HepG2 (cell line): Measurements from ENCODE around the gene MXD1. TPM values are rescaled to one million over a fixed set of nuclear protein-coding genes. Genes with fewer than 3 reads are reported as not detected.

Source experiments
- ARHGAP35 ChIP-seq: sonication (generic); formaldehyde crosslinking; IDR thresholded peaks from 2 replicates; pipeline ENCODE4 v1.9.0; 2022; ENCODE audit warnings: mild to moderate bottlenecking, inconsistent platforms, moderate library complexity, missing genetic modification reagents, borderline replicate concordance
- ATF5 ChIP-seq: sonication (generic); formaldehyde crosslinking; IDR thresholded peaks from 2 replicates; pipeline ENCODE4 v1.4.0; 2020; ENCODE audit warnings: mild to moderate bottlenecking, low read depth, missing genetic modification reagents
- ETV6 ChIP-seq: sonication (generic); formaldehyde crosslinking; conservative IDR thresholded peaks from 2 replicates; pipeline ENCODE4 v1.4.0; 2020; ENCODE audit warnings: missing genetic modification reagents
- MAF1 ChIP-seq: sonication (generic); formaldehyde crosslinking; IDR thresholded peaks from 2 replicates; pipeline ENCODE4 v1.5.0; 2020; ENCODE audit warnings: missing genetic modification reagents, borderline replicate concordance
- MTF2 ChIP-seq: sonication (generic); formaldehyde crosslinking; IDR thresholded peaks from 2 replicates; pipeline ENCODE4 v1.5.0; 2020; ENCODE audit warnings: missing genetic modification reagents, borderline replicate concordance
- NFIC ChIP-seq: IDR thresholded peaks from 2 replicates; pipeline ENCODE4 v1.6.1; 2012; ENCODE audit warnings: mild to moderate bottlenecking, low read length, inconsistent platforms
- REL ChIP-seq: sonication (generic); formaldehyde crosslinking; conservative IDR thresholded peaks from 2 replicates; pipeline ENCODE4 v1.8.0; 2022; ENCODE audit warnings: mild to moderate bottlenecking, missing genetic modification reagents, moderate library complexity
- SIX1 ChIP-seq: sonication (generic); formaldehyde crosslinking; IDR thresholded peaks from 2 replicates; pipeline ENCODE4 v1.4.0; 2020; ENCODE audit warnings: missing genetic modification reagents, borderline replicate concordance
- SP1 ChIP-seq, 2 experiments: fragments of 450-650 bp in 1 of 2; sonication (generic) in 1 of 2; formaldehyde crosslinking in 1 of 2; IDR thresholded peaks; 2 replicates each; pipeline versions ENCODE4 v1.4.0 to v1.6.1; 2016 to 2020; ENCODE audit warnings: missing genetic modification reagents in 1 of 2
- ZBED4 ChIP-seq: sonication (generic); formaldehyde crosslinking; IDR thresholded peaks from 2 replicates; pipeline ENCODE4 v1.4.0; 2020; ENCODE audit warnings: missing genetic modification reagents, borderline replicate concordance
- ZFP90 ChIP-seq: sonication (generic); formaldehyde crosslinking; IDR thresholded peaks from 2 replicates; pipeline ENCODE4 v1.8.0; 2022; ENCODE audit warnings: missing genetic modification reagents, mild to moderate bottlenecking, inconsistent platforms, borderline replicate concordance
- ZMAT3 ChIP-seq: sonication (generic); formaldehyde crosslinking; conservative IDR thresholded peaks from 2 replicates; pipeline ENCODE4 v1.7.0; 2021; ENCODE audit warnings: missing genetic modification reagents
- ZNF354B ChIP-seq: sonication (generic); formaldehyde crosslinking; IDR thresholded peaks from 2 replicates; pipeline ENCODE4 v1.8.0; 2022; ENCODE audit warnings: mild to moderate bottlenecking, missing genetic modification reagents
- ZNF629 ChIP-seq: sonication (generic); formaldehyde crosslinking; conservative IDR thresholded peaks from 2 replicates; pipeline ENCODE4 v1.5.0; 2020; ENCODE audit warnings: missing genetic modification reagents
- ZNF713 ChIP-seq: sonication (generic); formaldehyde crosslinking; IDR thresholded peaks from 2 replicates; pipeline ENCODE4 v1.4.0; 2020; ENCODE audit warnings: mild to moderate bottlenecking, missing genetic modification reagents
- ZNF737 ChIP-seq: sonication (generic); formaldehyde crosslinking; IDR thresholded peaks from 2 replicates; pipeline ENCODE4 v1.5.0; 2020; ENCODE audit warnings: missing genetic modification reagents, mild to moderate bottlenecking, borderline replicate concordance
- polyA plus RNA-seq, 8 experiments: library from polyadenylated mRNA; depleted of rRNA in 3 of 8; stranded (reverse) in 7 of 8; unstranded in 1 of 8; fragments of >200 nt; fragmentation: Illumina TruSeq in 4 of 8; extraction: Trizol in 4 of 8; gene quantifications; 2 replicates each; pipeline versions ENCODE4 v1.2.1 to v1.2.3, GENCODE V29; 2011 to 2016; ENCODE audit warnings: low read depth in 4 of 8, missing spikeins in 1 of 8, mixed read lengths in 1 of 8; ENCODE audit not compliant: insufficient read depth in 1 of 8
- total RNA-seq, 5 experiments: library from RNA; depleted of rRNA; stranded (reverse); fragments of >200 nt; fragmentation: Illumina TruSeq; extraction: Trizol; gene quantifications; 2 replicates each; pipeline ENCODE4 v1.2.3, GENCODE V29; 2016; ENCODE audit warnings: low read depth in 1 of 5
- TF ChIP-seq, protein P1 (sequence below): sonication (generic); formaldehyde crosslinking; IDR thresholded peaks from 2 replicates; pipeline ENCODE4 v1.9.0; 2022; ENCODE audit warnings: low read depth, missing genetic modification reagents
- TF ChIP-seq, protein P2 (sequence below): IDR thresholded peaks from 2 replicates; pipeline ENCODE4 v1.6.1; 2016; ENCODE audit warnings: mild to moderate bottlenecking, missing biosample characterization, missing genetic modification reagents
- TF ChIP-seq, protein P3 (sequence below): sonication (generic); formaldehyde crosslinking; IDR thresholded peaks from 2 replicates; pipeline ENCODE4 v1.4.0; 2020; ENCODE audit warnings: missing genetic modification reagents

MXD1 gene
- total and polyA plus RNA-seq, 2 of the 13 experiments (the other 11 are each of a cell fraction or from before 2014, with no cell fraction given): 6.4 to 14.9 TPM

- peak; percentile 85 for TF ChIP-seq NFIC
- no peak for TF ChIP-seq MTF2
- TF ChIP-seq ZMAT3: peak; percentile 92
- peak; percentile 84 for TF ChIP-seq ARHGAP35 (CRISPR knock-in tag)
- peak; percentile 88 for TF ChIP-seq ZFP90 (CRISPR knock-in tag)
- TF ChIP-seq ETV6 (CRISPR knock-in tag): peak; percentile 97
- TF ChIP-seq ATF5: no peak
- TF ChIP-seq REL (CRISPR knock-in tag): no peak
- TF ChIP-seq, protein P1, sequence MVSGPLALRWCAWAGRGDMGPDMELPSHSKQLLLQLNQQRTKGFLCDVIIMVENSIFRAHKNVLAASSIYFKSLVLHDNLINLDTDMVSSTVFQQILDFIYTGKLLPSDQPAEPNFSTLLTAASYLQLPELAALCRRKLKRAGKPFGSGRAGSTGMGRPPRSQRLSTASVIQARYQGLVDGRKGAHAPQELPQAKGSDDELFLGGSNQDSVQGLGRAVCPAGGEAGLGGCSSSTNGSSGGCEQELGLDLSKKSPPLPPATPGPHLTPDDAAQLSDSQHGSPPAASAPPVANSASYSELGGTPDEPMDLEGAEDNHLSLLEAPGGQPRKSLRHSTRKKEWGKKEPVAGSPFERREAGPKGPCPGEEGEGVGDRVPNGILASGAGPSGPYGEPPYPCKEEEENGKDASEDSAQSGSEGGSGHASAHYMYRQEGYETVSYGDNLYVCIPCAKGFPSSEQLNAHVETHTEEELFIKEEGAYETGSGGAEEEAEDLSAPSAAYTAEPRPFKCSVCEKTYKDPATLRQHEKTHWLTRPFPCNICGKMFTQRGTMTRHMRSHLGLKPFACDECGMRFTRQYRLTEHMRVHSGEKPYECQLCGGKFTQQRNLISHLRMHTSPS (CRISPR knock-in tag): no peak
- TF ChIP-seq ZNF354B (CRISPR knock-in tag): 0 out of 2 replicates have a peak, but pooled peaks have one; percentile 80
- TF ChIP-seq, protein P2, sequence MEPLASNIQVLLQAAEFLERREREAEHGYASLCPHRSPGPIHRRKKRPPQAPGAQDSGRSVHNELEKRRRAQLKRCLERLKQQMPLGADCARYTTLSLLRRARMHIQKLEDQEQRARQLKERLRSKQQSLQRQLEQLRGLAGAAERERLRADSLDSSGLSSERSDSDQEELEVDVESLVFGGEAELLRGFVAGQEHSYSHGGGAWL: peak; percentile 94; the same call in 1 of the 2 replicates
- no peak for TF ChIP-seq ZNF713 (CRISPR knock-in tag)
- peak; percentile 96 for TF ChIP-seq ZBED4
- TF ChIP-seq, protein P3, sequence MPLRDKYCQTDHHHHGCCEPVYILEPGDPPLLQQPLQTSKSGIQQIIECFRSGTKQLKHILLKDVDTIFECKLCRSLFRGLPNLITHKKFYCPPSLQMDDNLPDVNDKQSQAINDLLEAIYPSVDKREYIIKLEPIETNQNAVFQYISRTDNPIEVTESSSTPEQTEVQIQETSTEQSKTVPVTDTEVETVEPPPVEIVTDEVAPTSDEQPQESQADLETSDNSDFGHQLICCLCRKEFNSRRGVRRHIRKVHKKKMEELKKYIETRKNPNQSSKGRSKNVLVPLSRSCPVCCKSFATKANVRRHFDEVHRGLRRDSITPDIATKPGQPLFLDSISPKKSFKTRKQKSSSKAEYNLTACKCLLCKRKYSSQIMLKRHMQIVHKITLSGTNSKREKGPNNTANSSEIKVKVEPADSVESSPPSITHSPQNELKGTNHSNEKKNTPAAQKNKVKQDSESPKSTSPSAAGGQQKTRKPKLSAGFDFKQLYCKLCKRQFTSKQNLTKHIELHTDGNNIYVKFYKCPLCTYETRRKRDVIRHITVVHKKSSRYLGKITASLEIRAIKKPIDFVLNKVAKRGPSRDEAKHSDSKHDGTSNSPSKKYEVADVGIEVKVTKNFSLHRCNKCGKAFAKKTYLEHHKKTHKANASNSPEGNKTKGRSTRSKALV (CRISPR knock-in tag): peak; percentile 89; the same call in 1 of the 2 replicates
- peak; percentile 80 for TF ChIP-seq SIX1 (CRISPR knock-in tag)
- no peak for TF ChIP-seq SP1 (IDR thresholded peaks at IDR 0.05)
- TF ChIP-seq SP1 (CRISPR knock-in tag; IDR thresholded peaks at IDR 0.05): peak; percentile 70; the same call in 1 of the 2 replicates
- no peak for TF ChIP-seq ZNF737 (CRISPR knock-in tag)
- peak; percentile 80 for TF ChIP-seq ZNF629 (CRISPR knock-in tag)
- TF ChIP-seq MAF1: peak; percentile 89; the same call in 1 of the 2 replicates
Measured at GRCh38 chr2:69893684-69894551, 21.0 kb upstream of the MXD1 start, which contains the start of gene SNRNP27 (continued).
